Trophoblast cell (in vitro differentiated cells and primary cell): Measurements from ENCODE around the gene APBA1.

Experiments
- DNase-seq, 2 donors: peaks; one replicate each; pipeline ENCODE4 v3.0.0-alpha.2; 2016
- H2AFZ ChIP-seq: 2 replicates; pipeline ENCODE4 v1.6.1; 2013; ENCODE audit warnings: low read length, moderate library complexity, mild to moderate bottlenecking; ENCODE audit not compliant: insufficient read depth, poor library complexity
- H2AK5ac ChIP-seq: 2 replicates; pipeline ENCODE4 v1.6.1; 2013; ENCODE audit warnings: mild to moderate bottlenecking, low read length
- H2BK120ac ChIP-seq: 2 replicates; pipeline ENCODE4 v1.6.1; 2013; ENCODE audit warnings: low read length, mild to moderate bottlenecking, moderate library complexity; ENCODE audit not compliant: insufficient read depth, poor library complexity
- H2BK12ac ChIP-seq: 2 replicates; pipeline ENCODE4 v1.6.1; 2013; ENCODE audit warnings: mild to moderate bottlenecking, low read length, moderate library complexity
- H2BK5ac ChIP-seq: 2 replicates; pipeline ENCODE4 v1.6.1; 2013; ENCODE audit warnings: low read length, low read depth, moderate library complexity, mild to moderate bottlenecking; ENCODE audit not compliant: poor library complexity
- H3K14ac ChIP-seq: 2 replicates; pipeline ENCODE4 v1.6.1; 2013; ENCODE audit warnings: mild to moderate bottlenecking, low read length
- H3K18ac ChIP-seq: 2 replicates; pipeline ENCODE4 v1.6.1; 2013; ENCODE audit warnings: mild to moderate bottlenecking, low read length
- H3K23ac ChIP-seq: 2 replicates; pipeline ENCODE4 v1.6.1; 2013; ENCODE audit warnings: low read length
- H3K27ac ChIP-seq: 2 replicates; pipeline ENCODE4 v1.5.1; 2013; ENCODE audit warnings: low read depth, mild to moderate bottlenecking, inconsistent platforms, low read length, moderate library complexity
- H3K27me3 ChIP-seq: 2 replicates; pipeline ENCODE4 v1.6.1; 2013; ENCODE audit warnings: inconsistent platforms, mild to moderate bottlenecking, low read length, moderate library complexity; ENCODE audit not compliant: insufficient read depth
- H3K36me3 ChIP-seq, 2 experiments: 1 replicate in 1 of 2; 2 replicates in 1 of 2; pipeline ENCODE4 v1.6.1; 2013; ENCODE audit warnings: low read length in 2 of 2, mild to moderate bottlenecking in 2 of 2, moderate library complexity in 1 of 2; ENCODE audit not compliant: insufficient read depth in 2 of 2, control insufficient read depth in 1 of 2
- H3K4ac ChIP-seq: 2 replicates; pipeline ENCODE4 v1.6.1; 2013; ENCODE audit warnings: low read depth, mild to moderate bottlenecking, low read length, moderate library complexity
- H3K4me1 ChIP-seq, 2 experiments: 1 replicate in 1 of 2; 2 replicates in 1 of 2; pipeline ENCODE4 v1.6.1; 2013; ENCODE audit warnings: low read length in 2 of 2, mild to moderate bottlenecking in 2 of 2, moderate library complexity in 1 of 2; ENCODE audit not compliant: insufficient read depth in 2 of 2, control insufficient read depth in 1 of 2
- H3K4me2 ChIP-seq: 2 replicates; pipeline ENCODE4 v1.6.1; 2013; ENCODE audit warnings: inconsistent platforms, mild to moderate bottlenecking, low read length, moderate library complexity
- H3K4me3 ChIP-seq: 2 replicates; pipeline ENCODE4 v1.5.1; 2013; ENCODE audit warnings: mild to moderate bottlenecking, low read depth, low read length, inconsistent platforms
- H3K79me1 ChIP-seq: one replicate; pipeline ENCODE4 v1.6.1; 2013; ENCODE audit warnings: low read length
- H3K79me2 ChIP-seq: 2 replicates; pipeline ENCODE4 v1.6.1; 2013; ENCODE audit warnings: low read length, mild to moderate bottlenecking; ENCODE audit not compliant: control insufficient read depth, insufficient read depth, poor library complexity
- H3K9ac ChIP-seq: 2 replicates; pipeline ENCODE4 v1.6.1; 2013; ENCODE audit warnings: mild to moderate bottlenecking, low read length
- H3K9me3 ChIP-seq: 2 replicates; pipeline ENCODE4 v1.6.1; 2013; ENCODE audit warnings: low read depth, mild to moderate bottlenecking, control low read depth, inconsistent platforms, low read length; ENCODE audit not compliant: insufficient read depth
- H4K12ac ChIP-seq: 2 replicates; pipeline ENCODE4 v1.6.1; 2013; ENCODE audit warnings: low read depth, mild to moderate bottlenecking, low read length, moderate library complexity
- H4K8ac ChIP-seq: 2 replicates; pipeline ENCODE4 v1.6.1; 2013; ENCODE audit warnings: low read depth, mild to moderate bottlenecking, low read length, moderate library complexity
- H4K91ac ChIP-seq: one replicate; pipeline ENCODE4 v1.6.1; 2013; ENCODE audit warnings: low read depth, mild to moderate bottlenecking, low read length, moderate library complexity
- WGBS: extraction: QIAGEN DNeasy Blood & Tissue Kit; methylation state at CpG from one replicate; pipeline ENCODE4 v1.1.7; 2013; ENCODE audit warnings: missing lambda C conversion rate; ENCODE audit not compliant: insufficient read length, insufficient coverage; ENCODE audit errors: extremely low coverage; 5-methylcytosine and 5-hydroxymethylcytosine counted together

Gene APBA1

DNA sequence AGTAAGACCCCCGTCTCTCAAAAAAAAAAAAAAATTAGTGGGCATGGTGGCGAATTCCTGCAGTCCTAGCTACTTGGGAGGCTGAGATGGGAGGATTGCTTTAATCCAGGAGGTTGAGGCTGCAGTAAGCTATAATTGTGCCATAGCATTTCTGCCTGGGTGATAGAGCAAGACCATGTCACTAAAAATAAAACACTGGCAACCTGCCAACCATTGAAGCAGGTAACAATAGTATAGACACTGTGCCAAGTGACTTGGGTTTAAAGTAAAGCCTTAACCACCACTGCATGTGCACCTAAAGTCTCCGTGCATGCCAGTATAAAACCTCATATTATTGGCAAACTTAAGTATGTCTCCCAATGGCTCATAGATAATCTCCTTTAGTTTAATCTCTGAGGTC lies 3.4 kb upstream of the APBA1 start:
- Histone ChIP-seq H2AK5ac (no peak overlapping the region), H3K9me3 (no peaks in the 10 kb centered on the region), H2BK12ac (no peak overlapping the region), H3K4me3 (no peak overlapping the region), H3K27me3 (peaks cover 12% of the 10 kb centered on the region), H3K4ac (no peak overlapping the region), H3K36me3 (no peaks in the 10 kb centered on the region), H2BK120ac (no peak overlapping the region), H3K4me2 (no peak overlapping the region), H3K4me1 (peaks cover 3 to 9% of the 10 kb centered on the region in 2 experiments), H3K27ac (no peak overlapping the region), H2BK5ac (no peak overlapping the region), H3K79me1 (peaks cover 2% of the 10 kb centered on the region), H3K79me2 (no peaks in the 10 kb centered on the region), H3K18ac (no peak overlapping the region), H3K23ac (no peak overlapping the region), H3K14ac (no peak overlapping the region), H3K9ac (no peak overlapping the region), H2AFZ (no peak overlapping the region), H4K8ac (no peak overlapping the region), H4K12ac (no peak overlapping the region), H4K91ac (no peak overlapping the region)
- WGBS = no CpG with 5 or more reads among the region's 3 CpGs
- DNase-seq = no peak

- H4K91ac ChIP-seq = no peak overlapping the region
- no peak overlapping the region for H2BK12ac ChIP-seq
- no peak overlapping the region for H3K23ac ChIP-seq
- no CpG with 5 or more reads among the region's 3 CpGs for WGBS
- no peak overlapping the region for H4K12ac ChIP-seq
- no peak overlapping the region for H3K4ac ChIP-seq
- H2BK5ac ChIP-seq = no peak overlapping the region
- H3K4me1 ChIP-seq = peaks cover 3 to 9% of the 10 kb centered on the region in 2 experiments
- peaks cover 2% of the 10 kb centered on the region for H3K79me1 ChIP-seq
- H3K14ac ChIP-seq = no peak overlapping the region
- H3K27me3 ChIP-seq = peaks cover 13% of the 10 kb centered on the region
- no peak overlapping the region for H4K8ac ChIP-seq
- H2BK120ac ChIP-seq = no peak overlapping the region
- H3K4me3 ChIP-seq = no peak overlapping the region
- no peaks in the 10 kb centered on the region for H3K9me3 ChIP-seq
- no peak overlapping the region for H2AK5ac ChIP-seq
- no peaks in the 10 kb centered on the region for H3K79me2 ChIP-seq
- no peak overlapping the region for H3K18ac ChIP-seq
- no peak overlapping the region for H2AFZ ChIP-seq
- H3K4me2 ChIP-seq = no peak overlapping the region
- DNase-seq = peak; percentile 72 to 96
- no peak overlapping the region for H3K9ac ChIP-seq
- H3K36me3 ChIP-seq = no peaks in the 10 kb centered on the region
- no peak overlapping the region for H3K27ac ChIP-seq
Observed at GRCh38 chr9:69674716-69675438, 2.7 kb upstream of the APBA1 start.

GRCh38 chr9:69674112-69674685 lies 2.0 kb upstream of the APBA1 start:
- Histone ChIP-seq H2BK120ac (no peak overlapping the region), H3K27me3 (peaks cover 13% of the 10 kb centered on the region), H3K4me1 (peaks cover 3 to 9% of the 10 kb centered on the region in 2 experiments), H3K18ac (no peak overlapping the region), H2BK12ac (no peak overlapping the region), H3K79me2 (no peaks in the 10 kb centered on the region), H2AFZ (no peak overlapping the region), H3K9me3 (no peaks in the 10 kb centered on the region), H2AK5ac (no peak overlapping the region), H3K79me1 (peaks cover 2% of the 10 kb centered on the region), H3K4ac (no peak overlapping the region), H4K91ac (no peak overlapping the region), H3K36me3 (no peaks in the 10 kb centered on the region), H2BK5ac (no peak overlapping the region), H3K23ac (no peak overlapping the region), H4K8ac (no peak overlapping the region), H3K9ac (no peak overlapping the region), H3K4me2 (no peak overlapping the region), H3K27ac (no peak overlapping the region), H3K4me3 (no peak overlapping the region), H4K12ac (no peak overlapping the region), H3K14ac (no peak overlapping the region)
- DNase-seq = peak; percentile 23 to 68
- no CpG with 5 or more reads among the region's 11 CpGs for WGBS

DNA sequence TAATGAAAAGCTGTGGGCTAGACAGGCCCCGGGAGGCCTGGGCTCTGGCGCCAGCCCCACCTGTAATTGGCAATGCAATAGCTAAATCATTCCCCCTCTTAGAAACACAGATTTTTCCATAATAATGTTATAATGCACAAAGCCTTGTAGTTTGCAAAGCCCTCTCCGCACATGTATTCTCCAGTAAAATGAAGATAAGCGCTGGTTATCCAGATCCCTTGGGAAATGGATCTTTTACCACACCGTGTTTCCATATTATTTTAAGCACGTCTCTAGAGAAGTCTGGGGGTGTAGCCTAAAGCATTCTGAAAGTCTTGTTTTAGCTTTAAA lies 1.1 kb upstream of the APBA1 start:
- Histone ChIP-seq H3K14ac (no peak overlapping the region), H3K18ac (no peak overlapping the region), H4K91ac (no peak overlapping the region), H3K4me3 (no peak overlapping the region), H3K36me3 (no peaks in the 10 kb centered on the region), H2BK5ac (no peak overlapping the region), H3K27me3 (peaks cover 13% of the 10 kb centered on the region), H4K8ac (no peak overlapping the region), H3K4ac (no peak overlapping the region), H3K9ac (no peak overlapping the region), H2BK12ac (no peak overlapping the region), H3K79me1 (peaks cover 2% of the 10 kb centered on the region), H3K27ac (no peak overlapping the region), H4K12ac (no peak overlapping the region), H2AK5ac (no peak overlapping the region), H3K4me2 (peak overlapping the region; percentile 98), H3K79me2 (no peaks in the 10 kb centered on the region), H3K23ac (no peak overlapping the region), H2BK120ac (no peak overlapping the region), H3K4me1 (peaks cover 3 to 9% of the 10 kb centered on the region in 2 experiments), H3K9me3 (no peaks in the 10 kb centered on the region), H2AFZ (peak overlapping the region; percentile 15)
- WGBS = no CpG with 5 or more reads among the region's 6 CpGs
- no peak for DNase-seq
